Esophagus mucosa (tissue), 1 donor: ENCODE data around the gene HS6ST1. TPM values are rescaled to one million over a fixed set of nuclear protein-coding genes. Genes with fewer than 3 reads are reported as not detected.

Experiments
- ATAC-seq: fragments of 200-7000 bp; cut with Tn5 transposase; one replicate; pipeline ENCODE4 v1.9.1; 2020
- total RNA-seq: library from RNA; stranded (reverse); gene quantifications from one replicate; pipeline ENCODE4 v1.2.4, GENCODE V29; 2023
- donor health status: DM: yes; HTN: yes; CAD: no.

The HS6ST1 gene, protein sequence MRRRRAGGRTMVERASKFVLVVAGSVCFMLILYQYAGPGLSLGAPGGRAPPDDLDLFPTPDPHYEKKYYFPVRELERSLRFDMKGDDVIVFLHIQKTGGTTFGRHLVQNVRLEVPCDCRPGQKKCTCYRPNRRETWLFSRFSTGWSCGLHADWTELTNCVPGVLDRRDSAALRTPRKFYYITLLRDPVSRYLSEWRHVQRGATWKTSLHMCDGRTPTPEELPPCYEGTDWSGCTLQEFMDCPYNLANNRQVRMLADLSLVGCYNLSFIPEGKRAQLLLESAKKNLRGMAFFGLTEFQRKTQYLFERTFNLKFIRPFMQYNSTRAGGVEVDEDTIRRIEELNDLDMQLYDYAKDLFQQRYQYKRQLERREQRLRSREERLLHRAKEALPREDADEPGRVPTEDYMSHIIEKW
- 30.8 TPM for total RNA-seq

DNA sequence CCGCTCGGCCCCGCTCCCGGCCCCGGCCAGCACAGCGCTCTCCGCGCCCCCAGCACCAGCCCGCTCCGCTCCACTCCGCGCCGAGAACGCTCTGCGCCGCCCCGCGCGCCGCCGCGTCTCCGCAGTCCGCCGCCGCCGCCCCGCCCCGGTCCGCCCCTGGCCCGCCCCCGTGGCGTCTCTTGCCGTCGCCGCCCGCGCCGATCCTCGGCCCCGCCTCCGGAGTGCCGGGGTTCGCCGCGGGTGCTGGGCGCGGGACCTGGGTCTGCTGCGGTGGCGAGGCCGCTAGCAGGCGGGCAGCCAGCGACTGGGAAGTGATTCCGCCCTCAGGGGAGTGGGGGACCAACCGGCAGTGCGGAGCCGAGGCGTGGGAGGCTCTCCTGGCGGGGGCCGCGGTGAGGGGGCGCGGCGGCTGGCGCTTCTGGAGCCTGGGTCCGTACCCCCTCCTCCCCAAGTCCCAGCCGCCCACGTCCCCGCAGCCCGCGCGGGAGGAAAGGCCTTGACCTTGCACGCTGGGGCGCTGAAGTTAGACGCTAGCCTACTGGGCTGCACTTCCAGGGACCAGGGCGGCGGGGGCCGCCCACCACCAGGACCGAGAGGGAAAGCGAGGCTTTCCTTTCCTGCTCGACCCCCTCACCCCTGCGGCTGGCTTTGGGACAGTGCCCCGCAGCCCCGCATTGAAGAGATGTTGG, at the start of gene HS6ST1:
Gene HS6ST1, minus strand, starts transcription at position 93 of the 689 bp plus-strand sequence. CDS start 305 bp downstream, outside the sequence.
- peak; percentile 76 for ATAC-seq

DNA sequence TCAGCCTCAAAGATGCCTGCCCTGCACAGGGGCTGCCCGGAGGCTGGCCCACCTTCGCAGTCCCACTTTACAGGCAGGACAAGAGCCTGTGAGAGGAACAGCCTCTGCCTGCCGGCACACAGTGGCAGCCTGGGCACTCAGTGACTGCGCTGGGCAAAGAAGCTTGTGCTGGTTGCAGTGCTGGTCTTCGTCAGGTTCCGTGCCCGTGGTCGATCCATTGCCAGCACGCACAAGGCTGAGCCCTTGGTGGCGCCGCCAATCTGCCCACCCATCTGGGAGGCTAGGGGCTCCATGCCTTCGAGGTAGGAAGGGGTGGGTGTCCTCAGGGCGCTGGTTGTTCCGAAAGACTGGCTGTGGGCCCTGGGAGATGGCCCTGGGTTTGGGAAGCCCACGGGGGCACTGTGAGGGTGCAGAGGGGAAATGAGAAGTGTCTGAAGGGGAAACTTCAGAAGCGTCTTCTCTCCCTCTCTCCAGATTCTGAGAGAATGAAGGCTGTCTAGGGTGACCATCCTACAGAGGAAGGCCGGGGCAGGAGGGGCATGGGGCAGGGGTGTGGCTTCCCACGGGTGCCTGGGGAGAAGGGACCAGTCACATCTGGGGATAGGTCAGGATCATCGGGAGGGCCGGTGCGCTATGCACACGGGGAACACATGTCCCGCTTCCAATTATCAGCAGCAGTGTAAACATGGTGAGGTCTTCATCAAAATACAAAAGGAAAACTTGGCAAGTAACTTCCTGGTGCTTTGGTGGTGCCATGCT, 49.1 kb upstream of the HS6ST1 start:
- no peak for ATAC-seq

DNA sequence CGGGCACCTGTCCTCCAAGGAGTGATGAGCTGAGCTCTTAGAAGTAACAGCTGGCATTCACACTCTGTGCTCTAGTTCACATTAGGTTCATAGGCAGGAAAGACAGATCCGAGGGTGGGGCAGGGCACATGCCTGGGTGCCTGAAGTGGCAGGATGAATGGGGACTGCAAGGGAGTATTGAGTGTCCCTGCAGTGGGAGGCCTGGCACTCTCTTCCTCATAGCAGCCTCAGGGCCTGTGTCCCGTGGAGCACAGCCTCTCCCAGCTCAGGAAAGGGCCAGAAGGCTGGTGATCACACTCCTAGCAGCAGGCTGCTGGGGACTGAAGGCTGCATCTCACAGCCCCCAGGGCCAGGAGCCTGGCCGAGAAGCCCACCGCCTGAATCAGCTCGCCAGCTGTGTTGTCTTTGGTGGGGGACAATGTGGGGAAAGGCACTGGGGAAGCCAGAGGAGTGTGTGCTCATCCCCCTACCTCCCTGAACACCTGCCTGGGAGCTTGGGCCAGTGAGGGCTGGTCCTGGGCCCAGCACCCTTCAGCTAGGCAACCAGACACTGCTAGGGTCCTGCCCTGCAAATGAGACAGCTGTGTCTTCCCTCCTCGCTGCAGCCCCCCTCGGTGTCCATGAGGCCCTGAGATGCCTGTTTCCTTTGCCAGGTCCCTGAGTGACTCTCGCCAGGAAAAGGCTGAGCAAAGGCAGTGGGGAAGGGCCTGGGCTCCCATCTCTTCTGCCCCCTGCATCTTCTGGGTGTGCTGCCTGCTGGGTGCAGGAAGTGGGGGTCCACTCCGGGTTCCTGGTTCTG, 48.2 kb upstream of the HS6ST1 start:
- ATAC-seq: peak; percentile 27

DNA sequence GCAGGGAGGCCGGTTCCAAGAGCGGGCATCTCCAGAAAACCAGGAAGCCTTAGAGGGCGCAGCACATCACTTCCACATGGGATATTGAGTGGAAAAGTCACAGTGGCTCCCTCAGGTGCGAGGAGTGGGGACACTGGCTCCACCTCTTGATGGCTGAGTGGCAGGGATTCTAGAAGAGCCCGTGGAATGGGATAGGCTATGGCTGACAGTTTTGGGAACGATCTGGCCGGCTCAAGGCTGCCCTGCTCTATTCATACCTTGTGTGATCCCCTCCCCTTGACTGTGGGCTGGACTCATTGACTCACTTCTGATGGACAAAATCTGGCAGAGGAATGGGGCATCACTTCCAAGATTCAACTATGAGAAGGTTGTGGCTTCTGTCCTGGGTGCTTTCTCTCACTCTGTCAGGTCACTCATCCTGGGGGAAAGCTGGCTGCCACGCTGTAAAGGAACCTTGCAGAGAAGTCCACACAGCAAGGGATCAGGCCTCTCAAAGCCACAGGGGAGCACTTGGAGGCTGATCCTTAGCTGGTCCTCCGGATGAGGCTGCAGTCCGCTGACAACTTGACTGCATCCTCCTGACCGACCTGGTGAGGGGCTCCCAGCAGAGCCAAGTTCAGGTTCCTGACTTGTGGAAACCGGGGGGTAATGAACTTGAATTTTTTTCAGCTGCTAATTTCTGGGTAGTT, 46.7 kb upstream of the HS6ST1 start:
- no peak for ATAC-seq

DNA sequence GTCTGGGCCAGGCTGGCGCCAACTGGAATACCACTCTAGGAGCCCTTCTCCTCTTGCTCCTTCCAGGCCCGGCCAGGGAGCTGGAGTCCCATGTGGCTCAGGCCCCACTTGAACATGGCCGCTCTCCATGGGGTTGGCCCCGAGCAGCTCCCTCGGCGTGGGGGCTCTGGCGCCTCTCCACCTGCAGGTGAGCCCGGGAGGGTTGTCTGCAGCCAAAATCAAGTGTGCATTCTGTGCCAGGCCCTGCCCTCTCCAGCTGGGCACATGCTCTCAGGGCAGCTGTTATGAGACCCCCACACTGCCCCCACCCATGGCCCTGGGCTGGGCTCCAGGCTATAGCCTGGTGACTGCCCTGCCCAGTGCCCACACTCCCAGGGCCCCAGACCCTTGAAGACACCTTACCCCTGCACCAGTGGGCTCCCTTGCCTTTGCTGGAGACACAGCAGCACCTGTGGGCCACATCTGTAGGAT, 45.8 kb upstream of the HS6ST1 start:
- no peak for ATAC-seq

DNA sequence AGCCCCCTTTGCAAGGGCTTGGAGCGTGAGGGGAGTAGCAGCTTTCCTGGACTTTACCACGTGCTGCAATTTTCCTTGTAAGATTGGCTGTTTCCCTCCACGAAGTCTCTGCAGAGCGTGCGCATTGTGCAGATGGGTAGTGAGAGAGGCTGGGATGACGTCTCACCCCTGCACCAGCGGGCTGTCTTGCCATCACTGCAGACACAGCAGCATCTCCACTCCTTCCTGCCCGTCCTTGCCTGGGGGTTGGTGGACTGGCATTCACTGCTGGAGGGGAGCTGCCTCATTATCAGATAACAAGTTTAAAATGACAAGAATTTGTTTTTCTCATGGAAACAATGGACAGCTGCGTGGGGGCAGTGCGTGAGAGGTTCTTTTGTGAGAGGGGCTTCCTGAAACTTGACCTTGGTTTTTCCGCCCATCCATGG, 45.3 kb upstream of the HS6ST1 start:
- no peak for ATAC-seq

DNA sequence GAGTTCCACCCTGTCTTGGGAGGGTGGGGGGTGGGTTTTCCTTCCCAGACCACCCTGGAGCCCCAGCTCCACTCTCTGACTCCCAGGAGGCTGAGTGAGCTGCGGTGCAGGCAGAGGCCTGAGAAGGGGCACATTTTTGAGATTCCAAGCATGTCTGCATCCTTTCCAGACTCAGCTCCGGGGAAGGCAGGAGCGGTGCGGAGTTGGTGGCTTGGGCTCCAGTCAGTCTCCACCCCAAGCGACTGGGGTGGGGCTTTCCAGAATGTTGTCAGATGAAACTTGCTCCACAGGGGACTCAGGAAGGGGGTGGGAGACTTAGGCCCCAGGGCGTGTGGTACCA, 44.2 kb upstream of the HS6ST1 start:
- no peak for ATAC-seq

DNA sequence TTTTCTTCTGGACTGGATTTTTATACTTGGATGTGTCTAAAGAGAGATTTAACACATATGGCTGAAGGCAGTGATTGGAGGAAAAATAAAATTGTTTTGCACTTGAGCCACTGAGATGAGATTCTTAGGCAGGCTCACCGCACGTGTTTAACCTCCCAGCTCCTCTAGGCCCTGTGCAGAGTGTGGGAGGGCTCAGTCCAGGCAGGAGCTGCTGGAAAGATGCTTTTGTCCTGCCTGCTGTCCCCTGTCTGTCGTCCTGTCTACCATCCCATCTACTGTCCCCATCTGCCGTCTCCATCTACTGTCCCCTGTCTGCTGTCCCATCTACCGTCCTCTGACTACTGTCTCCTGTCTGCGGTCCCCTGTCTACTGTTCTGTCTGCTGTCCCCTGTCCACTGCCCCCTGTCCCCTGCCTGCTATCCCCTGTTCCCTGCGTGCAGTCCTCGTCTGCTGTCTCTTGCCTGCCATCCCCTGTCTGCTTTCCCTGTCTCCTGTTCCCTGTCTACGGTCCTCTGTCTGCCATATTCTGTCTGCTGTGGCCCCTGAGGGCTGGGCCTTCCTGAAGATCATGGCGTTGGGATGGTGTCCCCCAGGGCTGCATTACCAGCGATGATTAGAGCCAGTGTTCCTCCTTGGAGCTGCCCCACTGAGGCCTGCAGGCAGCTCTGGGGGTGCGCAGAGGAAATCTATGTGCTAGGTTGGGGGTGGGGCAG, 43.7 kb upstream of the HS6ST1 start:
- ATAC-seq: no peak

DNA sequence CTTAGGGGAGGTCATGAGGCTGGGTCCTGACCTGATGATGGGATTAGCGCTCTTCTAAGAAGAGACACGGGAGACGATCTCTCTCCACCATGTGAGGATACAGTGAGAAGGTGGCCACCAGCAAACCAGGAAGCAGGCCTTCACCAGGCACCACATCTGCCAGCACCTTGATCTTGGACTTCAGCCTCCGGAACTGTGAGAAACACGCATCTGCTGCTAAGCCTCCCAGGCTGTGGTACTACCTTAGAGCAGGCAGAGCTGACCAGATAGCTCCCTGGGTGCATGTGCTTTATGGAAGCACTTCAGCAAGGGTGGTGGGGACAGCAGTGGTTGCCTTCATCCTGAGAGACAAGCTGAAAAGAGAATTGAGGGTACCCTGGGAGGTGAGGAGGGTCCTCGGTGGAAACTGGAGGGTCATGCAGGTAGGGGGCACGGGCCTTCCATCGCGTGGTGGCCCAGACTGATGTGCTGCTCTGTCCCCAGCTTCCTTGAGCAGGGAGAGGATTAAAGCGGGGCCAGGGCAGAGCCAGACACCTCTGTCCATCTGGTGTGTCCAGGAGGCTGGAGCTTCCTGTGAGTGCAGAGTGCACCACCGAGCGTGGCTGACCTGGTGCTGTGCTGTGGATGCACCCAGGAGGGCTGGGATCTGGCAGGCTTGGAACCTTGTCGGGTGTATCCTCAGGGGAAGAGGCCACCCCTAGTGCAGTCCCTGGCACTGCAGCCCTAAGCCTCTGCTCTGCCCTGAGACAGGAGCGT, 42.9 kb upstream of the HS6ST1 start:
- ATAC-seq: no peak

DNA sequence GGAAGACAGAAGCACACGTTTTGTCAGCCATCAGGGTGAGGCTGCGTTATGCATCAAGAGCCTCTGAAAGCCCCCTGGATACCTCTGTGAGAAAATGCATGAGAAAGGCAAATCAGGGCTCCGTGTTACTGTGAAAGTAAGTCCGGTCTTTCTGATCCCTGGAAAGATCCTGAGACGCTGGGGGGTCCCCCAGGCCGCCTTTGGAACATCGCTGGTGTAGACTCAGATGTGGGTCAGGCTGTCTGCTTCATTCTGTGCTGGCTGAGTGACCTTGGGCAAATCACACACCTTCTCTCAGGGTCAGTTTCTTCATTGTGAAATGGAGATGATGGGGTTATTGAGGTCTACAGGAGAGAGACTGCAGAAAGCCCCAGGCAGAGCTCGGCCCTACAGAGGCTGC, 42.0 kb upstream of the HS6ST1 start:
- no peak for ATAC-seq

DNA sequence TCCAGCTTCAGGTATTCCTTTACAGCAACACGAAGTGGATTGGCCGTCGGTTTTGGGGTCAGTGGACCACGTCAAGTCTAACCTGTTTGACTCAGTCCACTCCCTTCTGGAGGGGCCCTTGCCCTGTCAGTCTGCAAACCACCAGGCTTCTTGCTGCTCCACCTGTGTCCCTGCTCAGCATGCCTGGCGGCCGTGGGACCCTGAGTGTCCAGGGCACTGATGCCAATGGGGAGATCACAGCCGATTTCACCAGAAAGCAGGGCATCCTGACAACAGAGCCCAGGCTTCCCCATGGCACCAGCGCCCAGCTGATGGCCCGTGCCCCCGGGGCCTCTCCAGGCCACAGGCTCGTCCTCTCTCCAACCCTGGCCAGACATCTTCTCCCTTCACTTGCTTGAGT, 41.2 kb upstream of the HS6ST1 start:
- no peak for ATAC-seq

DNA sequence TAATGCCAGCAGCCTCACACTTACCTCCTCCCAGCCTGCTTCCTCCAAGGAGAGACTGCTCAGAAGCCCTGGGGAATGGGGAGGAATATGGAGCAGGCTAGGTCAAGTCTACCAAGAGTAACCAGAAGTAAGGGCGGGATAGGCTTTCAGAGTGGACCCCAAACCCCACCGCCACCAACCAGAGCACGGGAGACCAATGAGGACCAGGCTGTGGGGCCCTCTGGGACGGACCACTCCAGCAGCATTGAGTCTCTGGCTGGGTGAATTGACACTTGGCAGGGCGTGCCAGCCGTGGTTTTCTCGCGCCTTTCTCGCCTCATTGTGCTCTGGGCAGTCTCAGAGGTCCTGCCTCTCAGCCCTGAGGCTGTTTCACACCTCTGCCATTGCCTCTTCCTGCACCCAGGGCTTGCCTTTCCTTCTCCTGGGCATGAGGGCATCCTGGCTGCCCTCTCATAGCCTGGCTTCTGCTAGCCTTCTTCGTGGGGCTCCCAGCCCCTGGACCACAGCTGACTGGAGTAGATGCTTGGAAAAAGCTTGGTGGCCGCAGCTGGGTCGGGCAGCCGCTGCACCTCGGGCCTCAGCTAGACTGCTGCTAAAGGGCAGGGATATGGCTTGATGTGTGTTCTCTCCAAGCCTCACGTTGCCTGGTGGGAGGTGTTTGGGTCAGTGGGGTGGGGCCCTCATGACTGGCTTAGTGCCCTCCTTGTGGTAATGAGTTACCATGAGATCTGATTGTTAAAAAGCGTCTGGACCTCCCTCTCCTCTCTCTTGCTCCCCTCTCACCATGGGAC, 40.5 kb upstream of the HS6ST1 start:
- ATAC-seq: no peak

DNA sequence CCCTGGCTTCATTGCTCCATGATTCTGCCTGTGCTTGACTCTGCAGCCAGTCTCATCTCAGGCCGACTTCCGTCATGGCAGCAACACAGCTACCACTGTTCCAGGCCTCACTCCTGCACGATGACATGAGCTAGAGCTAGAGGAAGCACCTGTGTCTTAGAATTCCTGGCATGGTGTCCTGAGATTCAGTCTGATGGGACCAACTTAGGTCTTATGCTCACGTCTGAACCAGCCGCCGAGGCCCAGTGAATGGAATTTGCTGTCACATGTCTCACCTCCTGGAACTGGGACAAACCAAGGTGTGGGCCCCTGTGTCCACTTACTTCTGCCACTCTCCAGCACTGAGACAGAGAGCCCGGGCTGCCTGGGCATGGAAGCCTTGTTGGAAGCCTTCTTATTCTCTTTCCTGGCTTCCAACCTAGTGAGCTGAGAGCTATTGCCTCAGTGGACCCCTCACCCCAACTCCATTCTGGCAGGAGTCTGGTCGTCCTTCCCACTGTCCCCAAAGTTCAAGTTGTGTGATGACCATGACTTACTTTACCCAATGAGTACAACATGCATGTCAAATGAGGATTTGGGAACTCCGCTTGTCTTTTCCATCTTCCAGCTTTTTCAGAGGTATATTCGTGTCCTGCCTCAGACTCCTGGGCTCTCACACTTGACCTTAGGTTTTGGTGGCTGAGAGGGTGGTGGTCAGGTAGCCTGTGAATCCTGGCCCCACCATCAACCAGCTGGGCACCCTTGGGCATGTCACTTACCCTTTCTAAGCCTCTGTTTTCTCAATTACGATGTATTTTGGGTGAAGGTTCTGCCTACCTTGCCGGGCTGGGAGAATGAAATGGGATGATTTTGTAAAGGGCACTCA, 39.1 kb upstream of the HS6ST1 start:
- no peak for ATAC-seq

DNA sequence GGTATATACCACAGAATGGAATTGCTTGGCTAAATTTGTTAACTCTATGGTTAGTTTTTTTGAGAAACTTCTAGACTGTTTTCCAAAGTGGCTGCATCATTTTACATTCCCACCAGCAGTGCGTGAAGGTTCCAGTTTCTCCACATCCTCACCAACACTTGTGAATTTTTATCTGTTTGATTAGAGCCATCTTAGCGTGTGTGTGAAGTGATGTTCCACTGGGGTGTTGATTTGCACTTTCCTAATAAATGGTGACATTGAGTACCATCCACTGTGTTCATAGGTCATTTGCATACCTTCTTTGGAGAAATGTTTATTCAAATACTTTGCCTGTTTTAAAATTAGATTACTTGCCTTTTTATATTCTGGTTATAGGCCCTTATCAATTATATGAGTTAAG, 37.5 kb upstream of the HS6ST1 start:
- no peak for ATAC-seq

DNA sequence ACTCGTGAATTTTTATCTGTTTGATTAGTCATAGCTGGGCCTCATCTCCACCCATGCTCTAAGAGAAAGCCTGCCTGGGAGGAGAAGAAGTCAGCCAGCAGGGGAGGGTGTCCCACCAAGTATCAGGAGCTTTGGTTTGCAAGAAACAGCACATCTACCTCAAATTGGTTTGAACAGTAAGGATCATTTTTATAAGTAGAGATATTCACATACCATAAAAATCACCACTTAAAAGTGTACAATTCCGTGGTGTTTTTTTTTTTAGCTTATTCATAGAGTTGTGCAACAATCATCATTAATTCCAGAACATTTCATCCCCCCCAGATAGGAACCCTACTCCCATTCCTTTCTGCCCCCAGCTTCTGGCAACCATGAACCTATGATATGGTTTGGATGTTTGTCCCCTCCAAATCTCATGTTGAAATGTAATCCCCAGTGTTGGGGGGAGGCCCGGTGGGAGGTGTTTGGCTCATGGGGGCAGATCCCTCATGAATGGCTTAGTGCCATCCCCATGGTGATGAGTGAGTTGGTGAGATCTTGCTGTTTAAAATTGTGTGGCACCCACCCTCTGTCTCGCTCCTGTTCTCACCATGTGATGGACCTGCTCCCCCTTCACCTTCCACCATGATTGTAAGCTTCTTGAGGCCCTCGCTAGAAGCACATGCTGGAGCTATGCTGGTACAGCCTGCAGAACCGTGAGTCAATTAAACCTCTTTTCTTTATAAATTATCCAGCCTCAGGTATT, 36.2 kb upstream of the HS6ST1 start:
- no peak for ATAC-seq

DNA sequence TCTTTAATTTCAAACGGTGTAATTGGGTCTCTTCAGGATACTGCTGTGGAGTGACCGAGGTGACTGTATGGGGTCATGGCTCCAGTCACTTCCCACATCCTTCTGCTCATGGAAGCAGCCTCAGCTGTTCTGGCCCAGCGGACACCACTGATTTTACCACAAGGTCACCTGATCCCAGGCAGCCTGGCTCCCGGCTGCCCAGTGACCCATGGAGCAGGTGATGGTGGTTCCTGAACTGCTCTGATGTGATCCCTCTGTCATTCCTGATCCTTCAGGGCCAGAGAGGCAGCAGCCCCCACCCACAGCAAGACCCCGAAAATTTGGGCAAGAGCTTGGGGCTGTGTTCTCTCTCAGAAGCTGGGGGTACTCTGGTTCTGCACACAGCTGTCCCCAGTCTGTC, 35.5 kb upstream of the HS6ST1 start:
- ATAC-seq: no peak

DNA sequence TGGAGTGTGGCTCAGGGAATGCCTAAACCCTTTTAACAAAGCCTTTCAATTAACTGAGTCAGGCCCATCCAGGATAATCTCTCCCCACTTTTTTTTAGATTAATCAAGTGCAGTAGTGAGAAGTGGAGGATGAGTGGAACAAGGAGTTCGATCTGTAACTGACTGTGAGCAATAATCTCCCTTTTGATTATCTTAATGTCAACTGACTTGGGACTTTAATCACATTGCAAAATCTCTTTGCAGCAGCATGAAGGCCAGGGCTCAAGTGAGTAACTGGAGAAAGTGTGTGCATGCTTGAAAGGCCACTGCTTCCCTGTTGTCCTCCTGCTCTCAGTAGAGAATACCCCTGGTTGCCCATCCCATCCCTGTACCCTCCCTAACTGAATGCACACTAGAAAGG, 32.1 kb upstream of the HS6ST1 start:
- ATAC-seq: no peak

DNA sequence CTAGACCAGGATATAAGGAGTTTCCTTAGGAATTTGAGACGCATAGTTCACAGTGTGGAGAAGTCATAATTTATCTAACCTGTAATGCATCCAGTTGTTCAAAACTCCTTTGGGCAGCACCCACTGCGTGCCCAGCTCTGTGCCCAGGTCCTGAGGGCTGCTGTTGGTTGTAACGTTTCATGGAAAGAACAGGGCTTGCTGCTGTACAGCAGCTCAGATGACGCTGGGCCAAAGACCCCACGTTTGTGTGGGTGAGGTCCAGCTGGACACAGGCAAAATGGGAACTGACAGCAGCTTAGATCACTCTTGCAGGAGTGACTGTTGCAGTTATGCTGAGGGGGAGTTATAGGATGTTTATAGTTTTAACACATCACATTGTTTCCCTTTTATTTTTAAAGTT, 30.0 kb upstream of the HS6ST1 start:
- ATAC-seq: no peak
